ENCODE measurements around the gene EMP2.

DNA sequence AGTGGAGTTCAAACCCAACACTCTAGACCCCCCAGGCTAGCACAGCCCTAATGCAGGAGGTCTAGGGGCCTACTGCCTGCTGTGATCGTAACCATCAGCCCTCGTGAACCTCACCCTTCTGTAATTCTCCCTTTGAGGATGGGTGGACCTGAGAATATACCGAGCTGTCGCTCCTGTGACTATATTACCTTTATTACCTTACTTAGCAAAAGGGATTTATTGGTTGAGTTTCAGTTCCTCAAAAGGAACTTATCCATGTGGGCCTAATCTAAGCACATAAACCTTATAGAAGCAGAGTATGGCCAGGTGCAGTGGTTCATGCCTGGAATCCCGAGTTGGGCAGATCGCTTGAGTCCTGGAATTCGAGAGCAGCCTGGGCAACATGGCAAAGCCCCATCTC is 19.2 kb upstream of the EMP2 start:
- TF ChIP-seq, protein P1, sequence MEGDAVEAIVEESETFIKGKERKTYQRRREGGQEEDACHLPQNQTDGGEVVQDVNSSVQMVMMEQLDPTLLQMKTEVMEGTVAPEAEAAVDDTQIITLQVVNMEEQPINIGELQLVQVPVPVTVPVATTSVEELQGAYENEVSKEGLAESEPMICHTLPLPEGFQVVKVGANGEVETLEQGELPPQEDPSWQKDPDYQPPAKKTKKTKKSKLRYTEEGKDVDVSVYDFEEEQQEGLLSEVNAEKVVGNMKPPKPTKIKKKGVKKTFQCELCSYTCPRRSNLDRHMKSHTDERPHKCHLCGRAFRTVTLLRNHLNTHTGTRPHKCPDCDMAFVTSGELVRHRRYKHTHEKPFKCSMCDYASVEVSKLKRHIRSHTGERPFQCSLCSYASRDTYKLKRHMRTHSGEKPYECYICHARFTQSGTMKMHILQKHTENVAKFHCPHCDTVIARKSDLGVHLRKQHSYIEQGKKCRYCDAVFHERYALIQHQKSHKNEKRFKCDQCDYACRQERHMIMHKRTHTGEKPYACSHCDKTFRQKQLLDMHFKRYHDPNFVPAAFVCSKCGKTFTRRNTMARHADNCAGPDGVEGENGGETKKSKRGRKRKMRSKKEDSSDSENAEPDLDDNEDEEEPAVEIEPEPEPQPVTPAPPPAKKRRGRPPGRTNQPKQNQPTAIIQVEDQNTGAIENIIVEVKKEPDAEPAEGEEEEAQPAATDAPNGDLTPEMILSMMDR (conservative IDR thresholded peaks at IDR 0.05 in 1 of 2, IDR thresholded peaks at IDR 0.05 in 1 of 2; ENCODE audit: low read depth in 1 of 2, low read length in 2 of 2), result no peak
- TF ChIP-seq EZH2 (IDR thresholded peaks at IDR 0.05; ENCODE audit: low read length, missing control alignments), result no peak

Data from fibroblast of lung (primary cell).